Endothelial cell (in vitro differentiated cells): ENCODE data around the gene RHBDL2. TPM values are rescaled to one million over a fixed set of nuclear protein-coding genes. Genes with fewer than 3 reads are reported as not detected.

Experiments used
- DNase-seq: peaks from one replicate; pipeline ENCODE4 v3.0.0; 2021; ENCODE audit warnings: low spot score
- H3K27ac Mint-ChIP-seq: one replicate; pipeline ENCODE4 v1.8.0; 2021; ENCODE audit warnings: mixed read lengths, inconsistent platforms; ENCODE audit not compliant: unreplicated experiment
- H3K27me3 Mint-ChIP-seq: one replicate; pipeline ENCODE4 v1.8.0; 2021; ENCODE audit warnings: mild to moderate bottlenecking, moderate library complexity, mixed read lengths, inconsistent platforms; ENCODE audit not compliant: unreplicated experiment
- H3K36me3 Mint-ChIP-seq: one replicate; pipeline ENCODE4 v1.8.0; 2021; ENCODE audit warnings: mild to moderate bottlenecking, low read depth, mixed read lengths, inconsistent platforms; ENCODE audit not compliant: unreplicated experiment
- H3K4me1 Mint-ChIP-seq: one replicate; pipeline ENCODE4 v1.8.0; 2021; ENCODE audit warnings: mild to moderate bottlenecking, mixed read lengths, inconsistent platforms; ENCODE audit not compliant: unreplicated experiment
- H3K4me3 Mint-ChIP-seq: one replicate; pipeline ENCODE4 v1.8.0; 2021; ENCODE audit warnings: mild to moderate bottlenecking, mixed read lengths, inconsistent platforms; ENCODE audit not compliant: unreplicated experiment
- H3K9me3 Mint-ChIP-seq: one replicate; pipeline ENCODE4 v1.8.0; 2021; ENCODE audit warnings: mixed read lengths, inconsistent platforms; ENCODE audit not compliant: unreplicated experiment
- total RNA-seq: library from RNA; stranded (reverse); fragmentation: NEBNext Ultra II Directional; extraction: Animal tissue kit (Norgen Biotek cat#: 25700); gene quantifications from one replicate; pipeline ENCODE4 v1.2.1, GENCODE V29; 2021; ENCODE audit not compliant: unreplicated experiment
- TF ChIP-seq, protein P1 (sequence below): fragments of 200-600 bp; sonication (generic); IDR thresholded peaks from one replicate; pipeline ENCODE4 v1.5.0; 2021; ENCODE audit warnings: antibody characterized with exemption; ENCODE audit not compliant: unreplicated experiment

The RHBDL2 gene
- total RNA-seq, 1 donor from 2014 or later: not detected

GRCh38 chr1:38941093-38941492 is 537 bp downstream of the RHBDL2 start:
- DNase-seq: no peak
- Mint-ChIP-seq H3K4me3 (no peak overlapping the region), H3K4me1 (peaks cover 10% of the 10 kb centered on the region), H3K36me3 (no peaks in the 10 kb centered on the region), H3K27ac (no peak overlapping the region), H3K9me3 (no peaks in the 10 kb centered on the region), H3K27me3 (peaks cover 5% of the 10 kb centered on the region)
- TF ChIP-seq, protein P1, sequence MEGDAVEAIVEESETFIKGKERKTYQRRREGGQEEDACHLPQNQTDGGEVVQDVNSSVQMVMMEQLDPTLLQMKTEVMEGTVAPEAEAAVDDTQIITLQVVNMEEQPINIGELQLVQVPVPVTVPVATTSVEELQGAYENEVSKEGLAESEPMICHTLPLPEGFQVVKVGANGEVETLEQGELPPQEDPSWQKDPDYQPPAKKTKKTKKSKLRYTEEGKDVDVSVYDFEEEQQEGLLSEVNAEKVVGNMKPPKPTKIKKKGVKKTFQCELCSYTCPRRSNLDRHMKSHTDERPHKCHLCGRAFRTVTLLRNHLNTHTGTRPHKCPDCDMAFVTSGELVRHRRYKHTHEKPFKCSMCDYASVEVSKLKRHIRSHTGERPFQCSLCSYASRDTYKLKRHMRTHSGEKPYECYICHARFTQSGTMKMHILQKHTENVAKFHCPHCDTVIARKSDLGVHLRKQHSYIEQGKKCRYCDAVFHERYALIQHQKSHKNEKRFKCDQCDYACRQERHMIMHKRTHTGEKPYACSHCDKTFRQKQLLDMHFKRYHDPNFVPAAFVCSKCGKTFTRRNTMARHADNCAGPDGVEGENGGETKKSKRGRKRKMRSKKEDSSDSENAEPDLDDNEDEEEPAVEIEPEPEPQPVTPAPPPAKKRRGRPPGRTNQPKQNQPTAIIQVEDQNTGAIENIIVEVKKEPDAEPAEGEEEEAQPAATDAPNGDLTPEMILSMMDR: no peak

DNA sequence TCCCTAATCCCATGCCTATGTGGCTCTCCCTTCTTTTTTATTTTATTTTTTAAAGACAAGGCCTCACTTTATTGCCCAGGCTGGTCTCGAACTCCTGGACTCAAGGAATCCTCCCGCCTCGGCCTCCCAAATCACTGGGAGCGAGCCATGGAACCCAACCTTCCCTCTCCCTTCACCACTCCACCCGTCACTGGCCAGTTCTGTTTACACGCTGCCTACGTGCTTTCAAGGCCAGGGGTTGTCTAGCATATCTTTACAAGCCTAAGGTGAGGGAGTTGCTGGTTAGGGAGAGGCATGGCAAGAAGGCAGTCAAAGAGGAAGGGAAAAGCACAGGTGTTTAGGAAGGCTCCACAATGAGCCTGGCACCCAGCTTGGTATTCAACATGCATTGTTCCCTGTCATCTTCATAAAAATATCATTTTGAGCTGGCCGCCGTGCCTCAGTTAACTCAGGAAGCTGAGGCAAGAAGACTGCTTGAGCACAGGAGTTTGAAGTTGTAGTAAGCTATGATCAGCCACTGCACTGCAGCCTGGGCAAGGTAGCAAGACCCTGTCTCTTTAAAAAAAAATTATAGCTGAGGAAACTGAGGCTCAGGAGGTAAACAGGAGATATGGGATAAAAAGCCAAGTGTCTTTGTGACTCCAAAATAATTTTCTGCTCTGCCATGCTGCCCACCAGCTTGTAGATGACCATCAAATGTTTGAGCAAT is 1.1 kb downstream of the RHBDL2 start:
- TF ChIP-seq, protein P1: no peak
- Mint-ChIP-seq H3K27me3 (peaks cover 5% of the 10 kb centered on the region), H3K27ac (no peak overlapping the region), H3K4me1 (peaks cover 10% of the 10 kb centered on the region), H3K9me3 (no peaks in the 10 kb centered on the region), H3K4me3 (no peak overlapping the region), H3K36me3 (no peaks in the 10 kb centered on the region)
- no peak for DNase-seq

- DNase-seq: no peak
- H3K27ac Mint-ChIP-seq: no peak overlapping the region
- no peak overlapping the region for H3K4me3 Mint-ChIP-seq
- H3K9me3 Mint-ChIP-seq: no peaks in the 10 kb centered on the region
- no peaks in the 10 kb centered on the region for H3K36me3 Mint-ChIP-seq
- TF ChIP-seq, protein P1: no peak
- H3K27me3 Mint-ChIP-seq: peaks cover 3% of the 10 kb centered on the region
- H3K4me1 Mint-ChIP-seq: no peaks in the 10 kb centered on the region
Observed at GRCh38 chr1:38938722-38939260, 2.8 kb downstream of the RHBDL2 start.

- no peak for DNase-seq
- Mint-ChIP-seq H3K27ac (no peak overlapping the region), H3K27me3 (peaks cover 2% of the 10 kb centered on the region), H3K9me3 (no peaks in the 10 kb centered on the region), H3K36me3 (no peaks in the 10 kb centered on the region), H3K4me1 (no peaks in the 10 kb centered on the region), H3K4me3 (no peak overlapping the region)
- TF ChIP-seq, protein P1: no peak
Observed at GRCh38 chr1:38932571-38932970, 9.1 kb downstream of the RHBDL2 start.

- DNase-seq: no peak
Observed at GRCh38 chr1:38929476-38929875, 12.2 kb downstream of the RHBDL2 start.

More at GRCh38 chr1:38929476-38929875, 12.2 kb downstream of the RHBDL2 start:
- Mint-ChIP-seq H3K4me3 (no peak overlapping the region), H3K27me3 (peaks cover 2% of the 10 kb centered on the region), H3K27ac (no peak overlapping the region), H3K4me1 (no peaks in the 10 kb centered on the region), H3K36me3 (no peaks in the 10 kb centered on the region), H3K9me3 (no peaks in the 10 kb centered on the region)
- TF ChIP-seq, protein P1: no peak
